SIG-M5 treated with dmso at 0.1 percent for 504 hours (cell line): Measurements from ENCODE around the gene PRKCA.

ENCODE experiments used
- DNase-seq: peaks from one replicate; lab custom pipeline; 2025; ENCODE audit not compliant: unreplicated experiment; lab: John Stamatoyannopoulos, UW

PRKCA gene

GRCh38 chr17:66535611-66536010, 233.2 kb downstream of the PRKCA start:
- no peak for DNase-seq

GRCh38 chr17:66537502-66537901, 235.1 kb downstream of the PRKCA start:
- peak; percentile 27 for DNase-seq

- DNase-seq: no peak
Measured at GRCh38 chr17:66538776-66539175, 236.4 kb downstream of the PRKCA start.

GRCh38 chr17:66540131-66540781, 237.8 kb downstream of the PRKCA start:
- no peak for DNase-seq

GRCh38 chr17:66541461-66542128, 239.2 kb downstream of the PRKCA start:
- DNase-seq: no peak

- no peak for DNase-seq
Measured at GRCh38 chr17:66542129-66542966, 239.9 kb downstream of the PRKCA start.

GRCh38 chr17:66542967-66543520, 240.6 kb downstream of the PRKCA start:
- no peak for DNase-seq

GRCh38 chr17:66543526-66543925, 241.1 kb downstream of the PRKCA start:
- DNase-seq: no peak

- no peak for DNase-seq
Measured at GRCh38 chr17:66545918-66546317, 243.5 kb downstream of the PRKCA start.

GRCh38 chr17:66547151-66547865, 244.9 kb downstream of the PRKCA start:
- DNase-seq: peak; percentile 55

GRCh38 chr17:66548158-66548557, 245.7 kb downstream of the PRKCA start:
- DNase-seq: no peak

- DNase-seq: no peak
Measured at GRCh38 chr17:66548659-66549310, 246.4 kb downstream of the PRKCA start.

- DNase-seq: no peak
Measured at GRCh38 chr17:66549311-66549704, 246.9 kb downstream of the PRKCA start.

- no peak for DNase-seq
Measured at GRCh38 chr17:66549731-66550207, 247.4 kb downstream of the PRKCA start.

- no peak for DNase-seq
Measured at GRCh38 chr17:66551839-66552238, 249.4 kb downstream of the PRKCA start.

GRCh38 chr17:66552371-66552770, 250.0 kb downstream of the PRKCA start:
- DNase-seq: no peak

GRCh38 chr17:66555605-66556004, 253.2 kb downstream of the PRKCA start:
- no peak for DNase-seq

GRCh38 chr17:66557200-66557599, 254.8 kb downstream of the PRKCA start:
- no peak for DNase-seq

GRCh38 chr17:66557886-66558285, 255.5 kb downstream of the PRKCA start:
- no peak for DNase-seq

GRCh38 chr17:66560691-66561090, 258.3 kb downstream of the PRKCA start:
- DNase-seq: no peak
